Endodermal cell (in vitro differentiated cells): ENCODE data around the gene FBXO17. TPM values are rescaled to one million over a fixed set of nuclear protein-coding genes. Genes with fewer than 3 reads are reported as not detected.
A peak's percentile ranks its signal among the peaks of the same experiment; 100 is the strongest.

ENCODE experiments used
- DNase-seq: peaks from one replicate; pipeline ENCODE4 v3.0.0-alpha.2; 2017
- H3K27ac ChIP-seq: 2 replicates; pipeline ENCODE4 v1.5.1; 2013; ENCODE audit warnings: mild to moderate bottlenecking, low read depth, low read length, moderate library complexity
- H3K27me3 ChIP-seq: 2 replicates; pipeline ENCODE4 v1.6.1; 2013; ENCODE audit warnings: mild to moderate bottlenecking, low read length, moderate library complexity; ENCODE audit not compliant: insufficient read depth, control insufficient read depth, poor library complexity, severe bottlenecking
- H3K36me3 ChIP-seq: 2 replicates; pipeline ENCODE4 v1.7.0; 2013; ENCODE audit warnings: mild to moderate bottlenecking, low read length, moderate library complexity; ENCODE audit not compliant: control insufficient read depth, insufficient read depth
- H3K4me1 ChIP-seq: one replicate; pipeline ENCODE4 v1.7.0; 2013; ENCODE audit warnings: low read length; ENCODE audit not compliant: control insufficient read depth, insufficient read depth
- H3K4me3 ChIP-seq: 2 replicates; pipeline ENCODE4 v1.5.1; 2013; ENCODE audit warnings: mild to moderate bottlenecking, low read length, moderate library complexity
- H3K9ac ChIP-seq: 2 replicates; pipeline ENCODE4 v1.6.1; 2013; ENCODE audit warnings: mild to moderate bottlenecking, low read length, moderate library complexity; ENCODE audit not compliant: poor library complexity, severe bottlenecking; ENCODE audit errors: extremely low read depth
- H3K9me3 ChIP-seq: 2 replicates; pipeline ENCODE4 v1.6.1; 2013; ENCODE audit warnings: mild to moderate bottlenecking, low read length, moderate library complexity; ENCODE audit not compliant: control insufficient read depth
- H3K27ac Mint-ChIP-seq: 2 replicates; pipeline ENCODE4 v1.8.0; 2020; ENCODE audit warnings: mixed read lengths
- H3K27me3 Mint-ChIP-seq: 2 replicates; pipeline ENCODE4 v1.8.0; 2021; ENCODE audit warnings: mild to moderate bottlenecking, mixed read lengths; ENCODE audit not compliant: insufficient read depth
- H3K36me3 Mint-ChIP-seq: 2 replicates; pipeline ENCODE4 v1.8.0; 2020; ENCODE audit warnings: low read depth, mixed read lengths
- H3K4me1 Mint-ChIP-seq: 2 replicates; pipeline ENCODE4 v1.8.0; 2020; ENCODE audit warnings: mixed read lengths
- H3K4me3 Mint-ChIP-seq: 2 replicates; pipeline ENCODE4 v1.8.0; 2020; ENCODE audit warnings: mild to moderate bottlenecking, moderate library complexity, mixed read lengths
- H3K9me3 Mint-ChIP-seq: 2 replicates; pipeline ENCODE4 v1.8.0; 2020; ENCODE audit warnings: mild to moderate bottlenecking, mixed read lengths
- WGBS, 2 experiments: methylation state at CpG; one replicate each; pipeline versions ENCODE4 v1.1.5 to v1.1.7; 2013; ENCODE audit warnings: missing lambda C conversion rate in 2 of 2, mixed read lengths in 1 of 2; ENCODE audit not compliant: insufficient coverage in 1 of 2, insufficient read length in 1 of 2; 5-methylcytosine and 5-hydroxymethylcytosine counted together
- total RNA-seq, 2 donors: library from RNA; stranded (reverse); fragmentation: NEBNext Ultra II Directional in 1 of 2; extraction: Animal tissue kit (Norgen Biotek cat#: 25700) in 1 of 2; gene quantifications; 2 replicates in 1 of 2; 3 replicates in 1 of 2; pipeline ENCODE4 v1.2.1, GENCODE V29; 2021
- TF ChIP-seq, protein P1 (sequence below): fragments of 200-600 bp; sonication (generic); conservative IDR thresholded peaks from 2 replicates; pipeline ENCODE4 v1.5.0; 2021; ENCODE audit warnings: antibody characterized with exemption, mild to moderate bottlenecking

The FBXO17 gene
- total RNA-seq, 2 donors from 2014 or later, result 21.2 to 40.3 TPM

DNA sequence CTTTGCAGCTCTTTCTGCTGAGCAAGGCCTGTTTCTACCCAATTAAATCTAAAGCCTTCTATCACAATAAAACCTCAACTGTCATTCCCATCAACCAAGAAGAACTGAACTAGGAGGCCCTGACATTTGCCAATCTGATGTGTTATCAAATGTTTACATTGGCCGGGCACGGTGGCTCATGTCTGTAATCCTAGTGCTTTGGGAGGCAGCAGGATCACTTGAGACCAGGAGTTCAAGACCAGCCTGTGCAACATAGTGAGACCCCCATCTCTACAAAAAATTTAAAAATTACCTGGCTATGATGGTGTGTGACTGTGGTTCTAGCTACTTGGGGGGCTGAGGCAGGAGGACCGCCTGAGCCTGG lies 2.8 kb upstream of the FBXO17 start:
- H3K9me3 Mint-ChIP-seq, result peaks cover 16% of the 10 kb centered on the region
- no peaks in the 10 kb centered on the region for H3K36me3 ChIP-seq
- no peaks in the 10 kb centered on the region for H3K27me3 ChIP-seq
- DNase-seq, result no peak
- 86 to 90% methylated on average over 2 to 3 of the region's 3 CpGs for WGBS, 2 experiments
- TF ChIP-seq, protein P1, sequence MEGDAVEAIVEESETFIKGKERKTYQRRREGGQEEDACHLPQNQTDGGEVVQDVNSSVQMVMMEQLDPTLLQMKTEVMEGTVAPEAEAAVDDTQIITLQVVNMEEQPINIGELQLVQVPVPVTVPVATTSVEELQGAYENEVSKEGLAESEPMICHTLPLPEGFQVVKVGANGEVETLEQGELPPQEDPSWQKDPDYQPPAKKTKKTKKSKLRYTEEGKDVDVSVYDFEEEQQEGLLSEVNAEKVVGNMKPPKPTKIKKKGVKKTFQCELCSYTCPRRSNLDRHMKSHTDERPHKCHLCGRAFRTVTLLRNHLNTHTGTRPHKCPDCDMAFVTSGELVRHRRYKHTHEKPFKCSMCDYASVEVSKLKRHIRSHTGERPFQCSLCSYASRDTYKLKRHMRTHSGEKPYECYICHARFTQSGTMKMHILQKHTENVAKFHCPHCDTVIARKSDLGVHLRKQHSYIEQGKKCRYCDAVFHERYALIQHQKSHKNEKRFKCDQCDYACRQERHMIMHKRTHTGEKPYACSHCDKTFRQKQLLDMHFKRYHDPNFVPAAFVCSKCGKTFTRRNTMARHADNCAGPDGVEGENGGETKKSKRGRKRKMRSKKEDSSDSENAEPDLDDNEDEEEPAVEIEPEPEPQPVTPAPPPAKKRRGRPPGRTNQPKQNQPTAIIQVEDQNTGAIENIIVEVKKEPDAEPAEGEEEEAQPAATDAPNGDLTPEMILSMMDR, result no peak
- no peak overlapping the region for H3K9ac ChIP-seq
- H3K36me3 Mint-ChIP-seq, result peaks cover under 1% of the 10 kb centered on the region
- peaks cover 15% of the 10 kb centered on the region for H3K9me3 ChIP-seq
- H3K4me3 ChIP-seq, result no peak overlapping the region
- no peak overlapping the region for H3K27ac ChIP-seq
- H3K27me3 Mint-ChIP-seq, result peaks cover 2% of the 10 kb centered on the region
- no peaks in the 10 kb centered on the region for H3K4me1 ChIP-seq
- H3K4me1 Mint-ChIP-seq, result peaks cover 16% of the 10 kb centered on the region
- no peak overlapping the region for H3K4me3 Mint-ChIP-seq
- no peak overlapping the region for H3K27ac Mint-ChIP-seq

DNA sequence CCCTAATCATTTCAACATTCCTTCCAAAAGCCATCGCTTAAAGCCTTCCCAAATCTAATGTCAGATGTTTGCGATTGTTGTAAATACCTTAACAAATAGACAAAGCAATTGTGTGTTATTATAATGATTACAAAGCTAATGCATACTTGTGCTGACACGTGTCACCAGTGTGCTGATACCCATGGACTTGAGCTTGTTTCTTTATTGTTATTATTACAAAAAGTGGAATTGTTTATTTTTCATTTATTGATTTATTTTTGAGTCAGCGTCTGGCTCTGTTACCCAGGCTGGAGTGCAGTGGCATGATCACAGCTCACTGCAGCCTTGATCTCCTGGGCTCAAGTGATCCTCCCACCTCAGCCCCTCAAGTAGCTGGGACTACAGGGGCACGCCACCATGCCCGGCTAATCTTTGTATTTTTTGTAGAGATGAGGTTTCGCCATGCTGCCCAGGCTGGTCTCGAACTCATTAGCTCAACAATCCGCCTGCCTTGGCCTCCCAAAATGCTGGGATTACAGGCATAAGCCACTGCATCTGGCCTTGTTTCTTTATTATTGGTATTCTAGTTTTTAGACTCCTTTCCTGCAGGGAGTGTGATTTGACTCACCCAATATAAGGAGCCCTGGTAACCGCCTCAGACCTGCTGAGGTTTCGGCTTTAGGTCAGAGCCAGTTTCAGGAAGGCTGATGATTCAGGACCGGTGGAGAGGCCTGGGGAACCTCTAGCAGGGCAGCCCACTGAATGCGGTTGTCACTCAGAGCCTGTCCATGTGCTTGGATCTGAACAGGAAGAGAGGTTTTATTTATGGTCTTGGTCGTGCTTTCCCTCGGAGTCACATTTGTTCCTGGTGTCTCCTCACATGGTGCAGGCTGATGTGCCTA lies 2.1 kb upstream of the FBXO17 start:
- Histone ChIP-seq H3K4me1 (no peaks in the 10 kb centered on the region), H3K27ac (no peak overlapping the region), H3K9ac (no peak overlapping the region), H3K27me3 (no peaks in the 10 kb centered on the region), H3K9me3 (peaks cover 15% of the 10 kb centered on the region), H3K36me3 (no peaks in the 10 kb centered on the region), H3K4me3 (no peak overlapping the region)
- Mint-ChIP-seq H3K27me3 (peaks cover 2% of the 10 kb centered on the region), H3K4me1 (peaks cover 16% of the 10 kb centered on the region), H3K9me3 (peaks cover 16% of the 10 kb centered on the region), H3K27ac (no peak overlapping the region), H3K4me3 (no peak overlapping the region), H3K36me3 (peaks cover 2% of the 10 kb centered on the region)
- no peak for DNase-seq
- WGBS, 2 experiments, result 90% methylated on average over 10 to 14 of the region's 15 CpGs
- TF ChIP-seq, protein P1, result no peak

DNA sequence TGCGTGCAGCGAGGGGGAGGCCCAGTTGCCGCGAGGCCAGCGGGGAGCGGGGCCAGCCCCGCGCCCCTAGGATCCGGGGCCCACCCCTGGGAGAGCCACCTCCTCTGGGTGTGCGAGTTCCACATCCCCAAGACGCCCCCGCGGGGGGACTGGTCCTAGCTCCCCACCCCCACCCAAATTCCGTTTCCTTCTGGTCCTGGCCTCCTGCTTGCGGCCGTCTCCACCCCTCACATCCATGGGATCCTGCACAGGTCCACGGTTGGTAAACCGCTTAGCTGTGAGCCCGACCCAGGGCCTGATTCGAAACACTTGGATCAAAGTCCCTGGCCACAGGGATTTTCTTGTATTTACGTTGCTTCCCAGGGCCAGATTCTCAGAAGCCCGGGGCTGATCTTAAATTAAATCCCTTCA lies 324 bp upstream of the FBXO17 start:
- peak overlapping the region; percentile 79 for H3K4me3 Mint-ChIP-seq
- no peaks in the 10 kb centered on the region for H3K4me1 ChIP-seq
- DNase-seq, result peak; percentile 83
- H3K27me3 ChIP-seq, result no peaks in the 10 kb centered on the region
- peaks cover 3% of the 10 kb centered on the region for H3K36me3 ChIP-seq
- peaks cover 12% of the 10 kb centered on the region for H3K36me3 Mint-ChIP-seq
- peaks cover 12% of the 10 kb centered on the region for H3K9me3 Mint-ChIP-seq
- peak overlapping the region; percentile 75 for H3K4me3 ChIP-seq
- H3K9me3 ChIP-seq, result peaks cover 11% of the 10 kb centered on the region
- H3K9ac ChIP-seq, result peak overlapping the region; percentile 21
- no peak overlapping the region for H3K27ac ChIP-seq
- TF ChIP-seq, protein P1, result no peak
- H3K27ac Mint-ChIP-seq, result peak overlapping the region; percentile 93
- H3K4me1 Mint-ChIP-seq, result peaks cover 16% of the 10 kb centered on the region
- H3K27me3 Mint-ChIP-seq, result peaks cover 2% of the 10 kb centered on the region
- 4 to 8% methylated on average over 8 to 22 of the region's 22 CpGs for WGBS, 2 experiments
